ENCODE results near the gene HOXB13.

The HOXB13 gene

GRCh38 chr17:48690655-48691054 is 37.9 kb downstream of the HOXB13 start:
- peaks cover 22% of the 10 kb centered on the region for H3K9me3 Mint-ChIP-seq
- H3K27ac Mint-ChIP-seq = no peak overlapping the region
- TF ChIP-seq CTCF (IDR thresholded peaks at IDR 0.05) = no peak
- no peak overlapping the region for H3K4me3 Mint-ChIP-seq
- peaks cover 16% of the 10 kb centered on the region for H3K27me3 Mint-ChIP-seq (ENCODE audit: low read depth, poor library complexity)
- H3K36me3 Mint-ChIP-seq (ENCODE audit: low read depth) = peaks cover 76% of the 10 kb centered on the region
- no peaks in the 10 kb centered on the region for H3K4me1 Mint-ChIP-seq
- no peak for DNase-seq

- Mint-ChIP-seq H3K27ac (no peak overlapping the region), H3K36me3 (ENCODE audit: low read depth) (peaks cover 55% of the 10 kb centered on the region), H3K27me3 (ENCODE audit: low read depth, poor library complexity) (peaks cover 21% of the 10 kb centered on the region), H3K4me3 (no peak overlapping the region), H3K9me3 (no peaks in the 10 kb centered on the region), H3K4me1 (peaks cover 6% of the 10 kb centered on the region)
- TF ChIP-seq CTCF (IDR thresholded peaks at IDR 0.05) = no peak
- no peak for DNase-seq
Observed at GRCh38 chr17:48681609-48682008, 46.9 kb downstream of the HOXB13 start.

GRCh38 chr17:48679385-48680096 is 49.0 kb downstream of the HOXB13 start:
- H3K9me3 Mint-ChIP-seq = no peaks in the 10 kb centered on the region
- H3K27ac Mint-ChIP-seq = no peak overlapping the region
- no peak for DNase-seq
- H3K36me3 Mint-ChIP-seq (ENCODE audit: low read depth) = peaks cover 51% of the 10 kb centered on the region
- no peak overlapping the region for H3K4me3 Mint-ChIP-seq
- no peak for TF ChIP-seq CTCF (IDR thresholded peaks at IDR 0.05)
- peaks cover 39% of the 10 kb centered on the region for H3K27me3 Mint-ChIP-seq (ENCODE audit: low read depth, poor library complexity)
- H3K4me1 Mint-ChIP-seq = peaks cover 6% of the 10 kb centered on the region

- H3K4me3 Mint-ChIP-seq = peak overlapping the region; percentile 32
- no peak overlapping the region for H3K27ac Mint-ChIP-seq
- H3K9me3 Mint-ChIP-seq = no peaks in the 10 kb centered on the region
- peaks cover 6% of the 10 kb centered on the region for H3K4me1 Mint-ChIP-seq
- peaks cover 41% of the 10 kb centered on the region for H3K27me3 Mint-ChIP-seq (ENCODE audit: low read depth, poor library complexity)
- peak; percentile 97 for TF ChIP-seq CTCF (IDR thresholded peaks at IDR 0.05)
- peak; percentile 88 for DNase-seq
- peaks cover 51% of the 10 kb centered on the region for H3K36me3 Mint-ChIP-seq (ENCODE audit: low read depth)
Observed at GRCh38 chr17:48678141-48678971, 50.2 kb downstream of the HOXB13 start.

- no peak for DNase-seq
- H3K27ac Mint-ChIP-seq = no peak overlapping the region
- TF ChIP-seq CTCF (IDR thresholded peaks at IDR 0.05) = no peak
- H3K4me1 Mint-ChIP-seq = peaks cover 6% of the 10 kb centered on the region
- no peak overlapping the region for H3K4me3 Mint-ChIP-seq
- H3K9me3 Mint-ChIP-seq = no peaks in the 10 kb centered on the region
- H3K36me3 Mint-ChIP-seq (ENCODE audit: low read depth) = peaks cover 47% of the 10 kb centered on the region
- H3K27me3 Mint-ChIP-seq (ENCODE audit: low read depth, poor library complexity) = peaks cover 43% of the 10 kb centered on the region
Observed at GRCh38 chr17:48676963-48677558, 51.5 kb downstream of the HOXB13 start.

All from nephron progenitor cell (in vitro differentiated cells).